Esophagus muscularis mucosa (tissue), 4 donors: Measurements from ENCODE around the gene HNRNPH1. TPM values are rescaled to one million over a fixed set of nuclear protein-coding genes. Genes with fewer than 3 reads are reported as not detected.

Source experiments
- DNase-seq: peaks from one replicate; pipeline ENCODE4 v3.0.0-alpha.2; 2017; ENCODE audit errors: extremely low spot score
- H3K27ac ChIP-seq, 4 donors: fragments of 200-600 bp; sonication (generic); replicated peaks in 1 of 4; 1 replicate in 3 of 4; 2 replicates in 1 of 4; pipeline ENCODE4 v1.5.1; 2016 to 2019; ENCODE audit warnings: mild to moderate bottlenecking in 1 of 4
- H3K27me3 ChIP-seq, 4 donors: fragments of 200-600 bp; sonication (generic); one replicate each; pipeline versions ENCODE4 v1.5.1 to v1.6.0; 2016 to 2019
- H3K36me3 ChIP-seq, 4 donors: fragments of 200-600 bp; sonication (generic); one replicate each; pipeline ENCODE4 v1.5.1; 2016 to 2019
- H3K4me1 ChIP-seq, 4 donors: fragments of 200-600 bp; sonication (generic); one replicate each; pipeline ENCODE4 v1.5.1; 2016 to 2019
- H3K4me3 ChIP-seq, 4 donors: fragments of 200-600 bp; sonication (generic); 1 replicate in 2 of 4; 2 replicates in 2 of 4; pipeline ENCODE4 v1.5.1; 2016 to 2019; ENCODE audit warnings: mild to moderate bottlenecking in 4 of 4, moderate library complexity in 1 of 4
- H3K9me3 ChIP-seq, 4 donors: fragments of 200-600 bp; sonication (generic); 1 replicate in 3 of 4; 2 replicates in 1 of 4; pipeline ENCODE4 v1.5.1; 2016 to 2019
- EP300 ChIP-seq: sonication (generic); formaldehyde crosslinking; IDR thresholded peaks from one replicate; pipeline ENCODE4 v1.6.1; 2017; ENCODE audit warnings: antibody characterized with exemption
- POLR2A ChIP-seq: fragments of 450-650 bp; IDR thresholded peaks from one replicate; pipeline ENCODE4 v1.6.1; 2017; ENCODE audit warnings: antibody characterized with exemption, moderate library complexity, mild to moderate bottlenecking, low read depth
- POLR2AphosphoS5 ChIP-seq, 2 donors: sonication (generic); formaldehyde crosslinking; IDR thresholded peaks; one replicate each; pipeline ENCODE4 v1.6.1; 2017; ENCODE audit warnings: antibody characterized with exemption in 2 of 2
- WGBS: methylation state at CpG from one replicate; pipeline ENCODE4 v1.1.5; 2018; 5-methylcytosine and 5-hydroxymethylcytosine counted together
- intact Hi-C: fragments of 100-400 bp; cut with DNase I; formaldehyde crosslinking; loops from one replicate; pipeline ENCODE4 v1.15.1; 2023
- total RNA-seq, 4 donors: library from RNA; depleted of rRNA; stranded (reverse); fragments of >200 nt; gene quantifications; one replicate each; pipeline versions ENCODE4 v1.1.0 to v1.2.1, GENCODE V29; 2016
- TF ChIP-seq, protein P1 (sequence below), 3 experiments: fragments of 200-600 bp in 2 of 3; fragments of 450-650 bp in 1 of 3; sonication (generic) in 2 of 3; IDR thresholded peaks; one replicate each; pipeline ENCODE4 v1.5.1; 2017 to 2019; ENCODE audit warnings: antibody characterized with exemption in 3 of 3, mild to moderate bottlenecking in 2 of 3, moderate library complexity in 1 of 3

HNRNPH1 gene
- total RNA-seq, 4 donors from 2014 or later = 234 to 369 (median 244) TPM

DNA sequence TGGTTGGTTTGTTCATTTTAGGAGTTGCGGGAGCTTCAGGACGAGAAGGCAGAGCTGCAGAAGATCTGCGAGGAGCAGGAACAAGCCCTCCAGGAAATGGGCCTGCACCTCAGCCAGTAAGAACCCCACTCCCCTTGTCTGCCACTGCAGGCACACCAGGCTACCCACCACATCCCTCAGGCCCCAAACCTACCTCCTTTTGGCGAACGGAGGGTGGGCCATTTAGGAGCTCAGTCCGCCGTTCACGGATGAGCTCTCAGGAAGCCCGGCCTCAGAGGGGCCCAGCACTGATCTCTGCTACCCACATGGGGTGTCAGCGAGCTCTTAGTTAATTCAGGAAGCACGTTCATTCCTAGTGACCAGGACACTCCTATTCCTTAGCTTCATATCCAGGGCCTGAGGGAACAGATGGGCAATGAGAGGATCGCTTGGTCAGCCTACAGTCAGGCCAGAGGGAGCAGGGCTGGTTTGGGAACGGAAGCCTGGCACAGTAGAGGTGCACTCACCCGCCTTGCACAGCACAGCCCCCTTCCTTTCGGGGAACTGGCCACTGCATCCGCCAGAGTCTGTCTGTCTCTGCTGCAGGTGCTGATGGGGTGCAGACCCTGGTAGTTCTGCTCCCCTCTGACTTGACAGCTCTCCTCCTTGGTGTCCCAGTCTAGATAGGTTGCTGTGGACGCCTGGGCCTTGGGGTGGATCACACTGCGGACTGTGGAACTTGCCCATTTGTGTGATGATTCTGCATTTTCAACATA lies 21.4 kb downstream of the HNRNPH1 start:
- peaks cover 51 to 92% (median 83%) of the 10 kb centered on the region in 4 donors for H3K36me3 ChIP-seq

DNA sequence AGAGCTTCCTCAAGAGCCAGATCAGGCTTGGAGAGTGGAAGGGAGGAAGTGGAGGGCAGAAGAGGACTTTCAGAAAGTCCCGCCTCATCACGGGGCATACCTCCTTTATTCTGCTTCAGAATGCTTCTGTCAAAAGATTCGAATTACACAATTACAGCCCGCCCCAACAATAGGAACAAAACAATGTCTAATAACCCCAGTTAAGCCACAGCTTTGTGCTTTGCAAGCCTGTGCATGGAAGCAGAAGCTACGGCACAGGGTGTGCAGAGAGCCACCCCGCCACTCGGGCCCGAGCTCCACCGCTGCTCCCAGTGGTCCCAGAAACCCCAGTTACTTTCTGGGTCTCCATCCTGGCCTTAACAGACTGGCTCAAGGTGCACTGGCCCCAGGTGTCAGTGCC lies 23.5 kb downstream of the HNRNPH1 start:
- DNase-seq = no peak
- 80% methylated on average over 9 of the region's 9 CpGs for WGBS
- Histone ChIP-seq H3K27me3 (no peaks in the 10 kb centered on the region), H3K36me3 (peaks cover 44 to 97% (median 85%) of the 10 kb centered on the region in 4 donors), H3K9me3 (no peaks in the 10 kb centered on the region), H3K4me1 (peaks cover 0 to 20% (median 10%) of the 10 kb centered on the region in 4 donors), H3K27ac (no peak overlapping the region), H3K4me3 (no peak overlapping the region)
- TF ChIP-seq, protein P1, sequence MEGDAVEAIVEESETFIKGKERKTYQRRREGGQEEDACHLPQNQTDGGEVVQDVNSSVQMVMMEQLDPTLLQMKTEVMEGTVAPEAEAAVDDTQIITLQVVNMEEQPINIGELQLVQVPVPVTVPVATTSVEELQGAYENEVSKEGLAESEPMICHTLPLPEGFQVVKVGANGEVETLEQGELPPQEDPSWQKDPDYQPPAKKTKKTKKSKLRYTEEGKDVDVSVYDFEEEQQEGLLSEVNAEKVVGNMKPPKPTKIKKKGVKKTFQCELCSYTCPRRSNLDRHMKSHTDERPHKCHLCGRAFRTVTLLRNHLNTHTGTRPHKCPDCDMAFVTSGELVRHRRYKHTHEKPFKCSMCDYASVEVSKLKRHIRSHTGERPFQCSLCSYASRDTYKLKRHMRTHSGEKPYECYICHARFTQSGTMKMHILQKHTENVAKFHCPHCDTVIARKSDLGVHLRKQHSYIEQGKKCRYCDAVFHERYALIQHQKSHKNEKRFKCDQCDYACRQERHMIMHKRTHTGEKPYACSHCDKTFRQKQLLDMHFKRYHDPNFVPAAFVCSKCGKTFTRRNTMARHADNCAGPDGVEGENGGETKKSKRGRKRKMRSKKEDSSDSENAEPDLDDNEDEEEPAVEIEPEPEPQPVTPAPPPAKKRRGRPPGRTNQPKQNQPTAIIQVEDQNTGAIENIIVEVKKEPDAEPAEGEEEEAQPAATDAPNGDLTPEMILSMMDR (IDR thresholded peaks at IDR 0.05) = no peak
- TF ChIP-seq POLR2AphosphoS5 (IDR thresholded peaks at IDR 0.05) (no peak), POLR2A (no peak), EP300 (no peak)
- intact Hi-C loops = no loop called here

More for the DNA sequence above, 21.4 kb downstream of the HNRNPH1 start:
- Histone ChIP-seq H3K27ac (no peak overlapping the region), H3K4me1 (peaks cover 1 to 33% (median 30%) of the 10 kb centered on the region in 4 donors), H3K9me3 (no peaks in the 10 kb centered on the region), H3K27me3 (no peaks in the 10 kb centered on the region), H3K4me3 (no peak overlapping the region)
- TF ChIP-seq, protein P1 (IDR thresholded peaks at IDR 0.05) = no peak
- no peak for TF ChIP-seq POLR2AphosphoS5 (IDR thresholded peaks at IDR 0.05)
- no peak for TF ChIP-seq POLR2A
- TF ChIP-seq EP300 = no peak
- no peak for DNase-seq
- WGBS = 89% methylated on average over 10 of the region's 18 CpGs
- intact Hi-C loops = no loop called here

DNA sequence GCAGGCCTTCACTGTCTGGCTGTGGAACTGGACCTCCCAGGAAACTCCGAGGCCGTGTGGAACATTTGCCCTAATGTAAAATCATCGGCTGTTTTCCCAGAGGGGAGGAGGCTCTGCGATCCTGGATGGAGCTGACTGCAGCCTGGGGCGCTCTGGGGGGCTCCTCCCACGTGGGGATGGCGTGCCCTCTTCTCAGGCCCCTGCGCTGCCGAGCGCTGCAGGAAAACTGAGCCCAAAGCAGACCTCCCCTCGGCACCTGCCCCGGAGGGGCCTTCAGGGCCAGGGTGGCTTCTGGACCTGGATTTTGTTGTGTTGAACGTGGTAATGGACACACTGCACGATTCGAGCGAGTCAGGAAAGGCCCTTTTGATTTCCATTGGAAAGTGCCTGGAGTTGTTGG lies 23.9 kb downstream of the HNRNPH1 start:
- 85% methylated on average over 12 of the region's 16 CpGs for WGBS
- no peak overlapping the region for H3K27ac ChIP-seq
- no peak for DNase-seq
- no peaks in the 10 kb centered on the region for H3K27me3 ChIP-seq
- no peaks in the 10 kb centered on the region for H3K9me3 ChIP-seq
- peaks cover 0 to 15% (median 6%) of the 10 kb centered on the region in 4 donors for H3K4me1 ChIP-seq
- intact Hi-C loops = no loop called here
- TF ChIP-seq POLR2A (no peak), EP300 (no peak), POLR2AphosphoS5 (IDR thresholded peaks at IDR 0.05) (no peak)
- TF ChIP-seq, protein P1 (IDR thresholded peaks at IDR 0.05) = no peak
- peaks cover 48 to 100% (median 89%) of the 10 kb centered on the region in 4 donors for H3K36me3 ChIP-seq
- no peak overlapping the region for H3K4me3 ChIP-seq

DNA sequence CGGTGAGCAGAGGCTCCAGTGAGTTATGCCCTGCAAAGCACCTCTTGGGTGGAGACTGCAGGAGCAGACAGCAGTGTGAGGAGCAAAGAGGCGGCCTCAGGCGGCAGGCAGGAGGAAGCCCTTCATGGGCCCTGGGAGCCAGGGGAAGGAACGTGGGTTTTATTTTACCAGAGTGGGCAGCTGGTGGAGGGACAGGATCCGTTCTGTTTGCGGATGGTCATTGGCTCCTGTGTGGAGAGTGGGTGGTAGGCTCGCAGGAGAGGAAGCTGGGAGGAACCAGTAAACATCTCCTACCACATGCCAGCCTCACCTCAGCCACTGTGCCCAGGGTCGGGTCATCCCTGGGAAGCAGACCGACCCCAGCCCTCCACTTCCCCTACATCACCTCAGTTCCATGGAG lies 24.4 kb downstream of the HNRNPH1 start:
- TF ChIP-seq EP300 = no peak
- Histone ChIP-seq H3K4me1 (peaks cover 0 to 11% (median 2%) of the 10 kb centered on the region in 4 donors), H3K36me3 (peaks cover 50 to 100% (median 92%) of the 10 kb centered on the region in 4 donors), H3K4me3 (no peak overlapping the region), H3K27me3 (no peaks in the 10 kb centered on the region), H3K9me3 (no peaks in the 10 kb centered on the region), H3K27ac (no peak overlapping the region)
- intact Hi-C loops = no loop called here
- no peak for DNase-seq
- WGBS = 74% methylated on average over 7 of the region's 9 CpGs

DNA sequence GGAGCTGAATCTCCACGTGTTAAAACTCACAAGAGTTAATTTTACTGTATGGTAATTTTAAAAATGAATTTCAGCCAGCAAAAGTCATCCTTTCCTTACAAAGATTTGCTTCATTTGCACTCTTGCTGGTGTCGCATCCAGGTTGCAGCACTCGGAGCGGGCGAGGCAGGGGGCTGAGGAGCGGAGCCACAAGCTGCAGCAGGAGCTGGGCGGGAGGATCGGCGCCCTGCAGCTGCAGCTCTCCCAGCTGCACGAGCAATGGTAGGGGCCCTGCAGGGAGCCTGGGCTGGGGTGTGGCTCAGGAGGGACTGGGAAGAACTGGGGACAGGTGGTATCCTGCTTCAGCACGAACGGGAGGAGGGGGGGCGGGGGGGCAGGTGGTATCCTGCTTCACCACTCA lies 27.1 kb downstream of the HNRNPH1 start:
- no peak overlapping the region for H3K27ac ChIP-seq
- DNase-seq = no peak
- intact Hi-C loops = no loop called here
- 94% methylated on average over 12 of the region's 13 CpGs for WGBS
- peaks cover 0 to 10% (median 0%) of the 10 kb centered on the region in 4 donors for H3K4me1 ChIP-seq
- H3K4me3 ChIP-seq = no peak overlapping the region
- H3K27me3 ChIP-seq = no peaks in the 10 kb centered on the region
- no peaks in the 10 kb centered on the region for H3K9me3 ChIP-seq
- TF ChIP-seq EP300 (no peak), POLR2A (no peak), POLR2AphosphoS5 (IDR thresholded peaks at IDR 0.05) (no peak)
- TF ChIP-seq, protein P1 (IDR thresholded peaks at IDR 0.05) = no peak
- H3K36me3 ChIP-seq = peaks cover 63 to 100% (median 96%) of the 10 kb centered on the region in 4 donors
